GM10266 (cell line): ENCODE data around the gene PRKN.

Source experiments
- DNase-seq: peaks from one replicate; pipeline ENCODE4 v3.0.0; 2012; ENCODE audit errors: extremely low spot score
- TF ChIP-seq, protein P1 (sequence below): IDR thresholded peaks from 2 replicates; pipeline ENCODE4 v1.5.1; 2012; ENCODE audit warnings: mild to moderate bottlenecking, low read depth; ENCODE audit not compliant: control insufficient read depth, insufficient read depth; ENCODE audit errors: missing control alignments

The PRKN gene

GRCh38 chr6:162029873-162030576 is 697.5 kb downstream of the PRKN start:
- TF ChIP-seq, protein P1, sequence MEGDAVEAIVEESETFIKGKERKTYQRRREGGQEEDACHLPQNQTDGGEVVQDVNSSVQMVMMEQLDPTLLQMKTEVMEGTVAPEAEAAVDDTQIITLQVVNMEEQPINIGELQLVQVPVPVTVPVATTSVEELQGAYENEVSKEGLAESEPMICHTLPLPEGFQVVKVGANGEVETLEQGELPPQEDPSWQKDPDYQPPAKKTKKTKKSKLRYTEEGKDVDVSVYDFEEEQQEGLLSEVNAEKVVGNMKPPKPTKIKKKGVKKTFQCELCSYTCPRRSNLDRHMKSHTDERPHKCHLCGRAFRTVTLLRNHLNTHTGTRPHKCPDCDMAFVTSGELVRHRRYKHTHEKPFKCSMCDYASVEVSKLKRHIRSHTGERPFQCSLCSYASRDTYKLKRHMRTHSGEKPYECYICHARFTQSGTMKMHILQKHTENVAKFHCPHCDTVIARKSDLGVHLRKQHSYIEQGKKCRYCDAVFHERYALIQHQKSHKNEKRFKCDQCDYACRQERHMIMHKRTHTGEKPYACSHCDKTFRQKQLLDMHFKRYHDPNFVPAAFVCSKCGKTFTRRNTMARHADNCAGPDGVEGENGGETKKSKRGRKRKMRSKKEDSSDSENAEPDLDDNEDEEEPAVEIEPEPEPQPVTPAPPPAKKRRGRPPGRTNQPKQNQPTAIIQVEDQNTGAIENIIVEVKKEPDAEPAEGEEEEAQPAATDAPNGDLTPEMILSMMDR: no peak
- DNase-seq: no peak

- DNase-seq: no peak
Measured at GRCh38 chr6:162026843-162027242, 700.7 kb downstream of the PRKN start.

DNA sequence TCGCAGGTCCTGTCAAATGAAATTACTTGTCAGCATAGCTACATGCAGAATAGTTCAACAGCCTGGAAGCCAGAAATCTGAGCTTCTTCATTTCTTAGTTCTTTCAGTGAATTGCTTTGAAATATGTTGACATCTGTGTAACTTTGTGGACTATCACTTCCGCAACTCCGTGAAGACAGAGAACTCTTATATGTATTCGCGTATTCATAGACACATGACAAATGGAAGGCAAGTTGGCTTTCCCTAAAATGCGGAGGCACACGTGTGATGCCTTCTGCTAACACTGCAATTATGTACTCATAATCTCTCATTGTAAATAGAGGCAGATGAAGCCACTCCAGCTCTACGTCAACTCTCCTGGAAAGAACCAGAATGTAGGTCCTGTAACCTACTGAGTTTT is 701.5 kb downstream of the PRKN start:
- DNase-seq: no peak

More at GRCh38 chr6:162026843-162027242, 700.7 kb downstream of the PRKN start:
- TF ChIP-seq, protein P1: no peak

DNA sequence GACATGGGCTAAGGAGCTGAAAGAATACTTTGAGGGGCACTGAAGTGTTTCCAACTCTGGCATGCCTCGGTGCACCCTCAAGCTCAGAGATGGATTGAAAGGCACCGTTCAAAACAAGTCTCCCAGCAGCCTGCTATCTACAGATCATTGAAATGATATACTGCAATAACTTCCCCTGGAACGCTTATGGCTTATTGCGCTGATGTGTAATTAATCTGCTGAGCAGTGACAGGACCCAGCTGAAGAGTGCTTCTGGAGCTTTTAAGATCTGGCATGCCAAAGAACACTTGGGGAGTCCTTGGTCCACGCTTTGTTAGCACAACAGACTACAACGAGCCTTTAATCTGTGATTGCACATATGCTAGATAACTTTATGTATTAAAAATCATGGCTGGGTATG is 708.2 kb downstream of the PRKN start:
- DNase-seq: no peak
- TF ChIP-seq, protein P1: no peak

More for the DNA sequence above, 701.5 kb downstream of the PRKN start:
- TF ChIP-seq, protein P1: no peak

- TF ChIP-seq, protein P1: no peak
- no peak for DNase-seq
Measured at GRCh38 chr6:162017536-162017935, 710.0 kb downstream of the PRKN start.

DNA sequence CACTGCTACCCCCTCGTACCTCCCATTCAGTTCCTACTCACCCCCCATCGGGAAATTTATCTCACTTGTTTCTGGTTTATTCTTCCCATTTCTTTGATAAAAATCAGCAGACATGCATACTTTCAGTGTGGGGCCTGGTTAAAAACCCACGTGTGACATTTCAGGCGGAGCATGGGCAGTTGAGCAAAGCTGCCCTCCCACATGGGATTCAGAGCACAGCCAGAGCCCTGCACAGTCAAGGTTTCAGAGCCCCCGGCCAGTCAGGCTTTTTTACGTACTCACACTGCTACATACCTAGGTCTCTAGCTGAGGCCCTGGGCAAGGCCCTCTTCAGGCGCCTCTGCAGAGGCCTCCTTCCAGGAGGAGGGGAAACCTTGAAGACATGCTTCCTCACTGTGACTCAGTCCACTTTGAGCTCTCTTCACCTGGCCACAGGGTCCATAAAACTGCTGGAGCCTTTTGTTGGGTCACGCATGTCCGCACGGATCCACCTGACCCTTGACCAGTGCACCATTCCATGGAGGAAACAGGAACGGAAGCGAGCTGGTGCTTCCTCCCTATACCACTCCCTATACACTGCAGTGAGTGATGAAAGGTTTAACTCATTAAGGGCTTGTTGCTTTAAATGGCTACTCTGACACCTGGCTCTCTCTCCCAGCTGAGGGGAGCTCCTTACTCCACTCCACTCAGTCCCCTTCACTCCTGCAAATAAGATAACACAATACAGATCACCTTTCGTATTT is 713.3 kb downstream of the PRKN start:
- no peak for DNase-seq
- TF ChIP-seq, protein P1: no peak

- TF ChIP-seq, protein P1: no peak
- DNase-seq: no peak
Measured at GRCh38 chr6:162005372-162005771, 722.2 kb downstream of the PRKN start.
